NCI-H526 (cell line): ENCODE measurements around the gene YPEL4.
"Not testable (repeated sequence)": the region's sequence is repeated elsewhere in the genome, so short reads cannot be mapped to it uniquely, and the experiment has no call there.

ENCODE experiments used
- DNase-seq, 2 experiments: peaks; one replicate each; lab custom pipeline; 2025; lab: John Stamatoyannopoulos, UW

YPEL4 gene, protein sequence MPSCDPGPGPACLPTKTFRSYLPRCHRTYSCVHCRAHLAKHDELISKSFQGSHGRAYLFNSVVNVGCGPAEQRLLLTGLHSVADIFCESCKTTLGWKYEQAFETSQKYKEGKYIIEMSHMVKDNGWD

DNA sequence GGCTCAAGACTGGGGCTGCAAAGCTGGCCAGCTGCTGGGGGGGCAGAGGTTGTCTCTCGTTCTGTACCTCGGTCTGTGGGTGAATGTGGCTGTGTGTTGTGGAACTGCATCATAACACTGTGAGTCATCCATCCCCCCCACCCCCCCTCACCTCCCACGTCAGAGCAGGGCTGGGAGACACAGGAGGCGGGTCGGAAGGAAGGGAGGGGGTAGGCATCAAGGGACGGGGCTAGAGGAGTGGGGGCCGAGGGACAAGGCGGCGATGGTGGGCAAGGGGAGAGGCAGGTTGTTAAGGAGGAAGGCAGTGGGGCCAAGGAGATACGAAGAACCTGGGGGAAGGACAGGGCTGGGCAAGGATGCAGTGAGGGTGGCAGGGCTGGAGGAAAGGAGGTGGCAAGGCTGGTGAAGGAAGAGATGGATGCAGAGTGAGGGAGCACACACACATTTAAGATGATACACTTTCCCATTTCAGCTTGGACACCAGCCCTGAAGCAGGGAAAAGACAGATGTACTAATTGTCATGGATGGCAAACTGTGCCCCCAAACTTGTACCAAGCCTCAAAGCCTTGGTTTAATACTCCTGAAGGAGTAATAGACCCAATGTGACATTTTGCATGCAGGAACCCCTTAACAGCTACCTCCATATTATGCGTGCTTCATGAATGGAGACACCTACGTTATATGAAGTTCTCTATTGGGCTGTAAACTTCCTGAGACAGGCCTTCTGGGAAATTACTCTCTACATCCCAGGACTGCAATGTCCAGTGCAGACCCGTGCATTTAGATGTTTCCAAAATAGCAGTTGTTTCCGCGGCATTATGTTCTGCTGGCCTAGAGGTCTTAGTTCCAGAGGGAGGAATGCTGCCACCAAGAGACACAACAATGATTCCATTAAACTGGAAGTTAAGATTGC, at the start of gene YPEL4:
TSS of gene YPEL4 (minus strand) at position 87 of the 913 bp plus-strand sequence. CDS start 2,805 bp downstream, outside the sequence.
- DNase-seq: no peak

DNA sequence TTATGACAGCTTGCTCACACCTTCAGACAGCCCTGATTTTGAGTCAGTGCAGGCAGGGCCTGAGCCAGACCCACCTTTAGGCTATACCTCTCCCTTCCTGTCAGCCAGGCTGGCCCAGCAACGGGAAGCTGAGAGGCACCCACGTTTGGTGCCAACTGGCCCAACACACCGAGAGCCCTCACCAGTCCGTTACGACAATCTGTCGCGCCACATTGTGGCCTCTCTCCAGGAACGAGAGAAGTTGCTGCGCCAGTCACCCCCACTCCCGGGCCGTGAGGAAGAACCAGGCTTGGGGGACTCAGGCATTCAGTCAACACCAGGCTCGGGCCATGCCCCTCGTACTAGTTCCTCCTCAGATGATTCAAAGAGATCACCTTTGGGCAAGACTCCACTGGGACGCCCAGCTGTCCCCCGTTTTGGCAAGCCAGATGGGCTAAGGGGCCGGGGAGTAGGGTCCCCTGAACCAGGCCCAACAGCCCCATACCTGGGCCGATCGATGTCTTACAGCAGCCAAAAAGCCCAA, 49.2 kb upstream of the YPEL4 start:
- no peak for DNase-seq

DNA sequence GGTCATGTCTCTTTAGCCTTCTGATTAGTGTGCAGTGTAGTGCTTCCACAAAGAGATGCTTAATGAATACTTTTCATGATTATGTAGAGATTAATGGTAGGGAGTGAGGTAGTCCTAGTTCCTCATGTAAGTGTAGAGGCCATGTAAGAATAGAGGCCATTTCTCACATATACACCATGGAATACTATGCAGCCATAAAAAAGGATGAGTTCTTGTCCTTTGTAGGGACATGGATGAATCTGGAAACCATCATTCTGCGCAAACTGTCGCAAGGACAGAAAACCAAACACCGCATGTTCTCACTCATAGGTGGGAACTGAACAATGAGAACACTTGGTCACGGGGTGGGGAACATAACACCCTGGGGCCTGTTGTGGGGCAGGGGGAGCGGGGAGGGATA, 40.8 kb upstream of the YPEL4 start:
- not testable (repeated sequence) for DNase-seq

DNA sequence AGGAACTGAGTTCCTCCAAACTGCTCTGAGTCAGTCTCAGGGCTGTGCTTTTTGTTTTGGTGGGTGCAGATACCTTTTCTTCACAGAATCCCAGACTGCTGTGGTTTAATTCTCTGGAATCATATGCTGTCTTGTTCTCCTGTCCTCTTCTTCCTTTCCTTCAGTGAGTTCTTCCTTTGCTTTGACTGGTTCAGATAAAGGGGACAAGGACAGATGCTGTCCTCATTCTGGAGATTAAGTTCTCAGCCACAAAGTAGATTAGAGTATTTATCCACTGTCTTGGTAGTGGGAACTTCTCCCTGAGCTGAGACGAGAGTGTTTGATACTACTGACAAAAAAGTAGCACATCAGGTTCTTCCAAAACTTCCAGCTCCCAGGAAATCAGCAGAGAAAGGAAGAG, 31.5 kb upstream of the YPEL4 start:
- DNase-seq: no peak

DNA sequence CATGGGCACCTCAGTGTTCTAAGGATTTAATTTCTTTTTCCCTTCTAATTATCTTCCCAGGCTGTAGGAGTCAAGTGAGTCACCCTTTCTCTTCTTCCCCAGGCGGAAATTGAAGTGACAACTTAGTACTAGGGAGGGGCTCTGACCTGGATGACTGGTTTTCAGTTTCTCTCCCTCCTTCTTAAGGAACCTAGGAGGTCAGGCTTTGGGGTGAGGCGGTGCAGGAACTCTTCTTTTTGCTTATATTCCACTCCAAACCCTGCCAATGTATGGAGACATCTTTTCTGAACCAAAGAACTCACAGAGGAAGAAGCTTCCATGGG, 30.8 kb upstream of the YPEL4 start:
- no peak for DNase-seq

DNA sequence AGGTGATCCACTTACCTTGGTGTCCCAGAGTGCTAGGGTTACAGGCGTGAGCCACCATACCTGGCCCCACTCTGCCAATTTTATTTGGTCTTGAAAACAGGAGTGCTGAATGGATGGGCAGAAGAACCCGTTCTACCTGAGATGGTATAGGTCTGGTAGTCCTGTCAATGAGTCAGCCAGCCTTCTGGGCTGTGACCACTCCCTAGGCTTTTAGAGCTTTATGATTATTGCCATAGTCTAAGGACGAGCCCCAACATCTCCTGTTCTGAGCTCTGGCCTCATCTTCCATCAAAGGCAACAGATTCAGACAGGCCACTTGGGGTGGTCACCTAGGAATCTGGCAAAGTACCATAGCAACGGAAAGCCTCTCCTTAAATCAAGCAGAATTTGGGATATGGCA, 29.7 kb upstream of the YPEL4 start:
- DNase-seq: no peak

DNA sequence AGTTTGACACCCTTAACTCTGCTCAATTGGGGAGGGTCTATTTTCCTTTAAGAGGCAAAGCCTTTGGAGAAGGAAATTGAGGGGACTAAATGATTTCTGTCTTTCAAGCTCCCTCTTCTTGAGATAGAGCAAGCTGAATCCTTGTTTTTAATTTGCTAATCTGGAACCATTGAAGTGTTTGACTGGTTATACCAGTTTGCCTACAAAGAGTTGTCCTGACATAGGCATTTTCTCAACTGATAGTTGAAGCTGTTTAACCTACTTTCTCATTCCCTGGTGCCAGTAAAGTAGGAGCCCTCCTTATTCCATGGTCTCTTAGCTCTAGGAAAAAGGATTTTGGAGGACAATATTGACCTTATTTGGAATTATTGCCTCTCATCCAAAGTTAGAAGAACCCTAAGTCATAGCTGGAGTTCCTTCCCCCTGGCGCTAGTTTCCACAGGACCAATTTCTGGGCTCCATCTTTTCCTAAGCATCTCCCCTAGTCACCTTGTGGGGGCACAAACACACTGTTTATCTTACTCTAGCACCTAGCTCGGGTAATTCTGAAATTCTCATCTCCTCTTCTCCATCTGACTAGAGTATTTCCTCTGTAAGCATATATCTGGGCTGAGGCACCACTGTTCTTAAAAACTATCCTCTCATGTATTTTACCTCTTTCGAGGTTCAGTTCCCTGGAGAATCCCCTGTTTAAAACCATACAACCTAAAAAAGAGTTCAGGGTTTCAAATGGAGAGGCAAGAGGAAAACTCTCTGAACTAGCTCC, 25.6 kb upstream of the YPEL4 start:
- no peak for DNase-seq

DNA sequence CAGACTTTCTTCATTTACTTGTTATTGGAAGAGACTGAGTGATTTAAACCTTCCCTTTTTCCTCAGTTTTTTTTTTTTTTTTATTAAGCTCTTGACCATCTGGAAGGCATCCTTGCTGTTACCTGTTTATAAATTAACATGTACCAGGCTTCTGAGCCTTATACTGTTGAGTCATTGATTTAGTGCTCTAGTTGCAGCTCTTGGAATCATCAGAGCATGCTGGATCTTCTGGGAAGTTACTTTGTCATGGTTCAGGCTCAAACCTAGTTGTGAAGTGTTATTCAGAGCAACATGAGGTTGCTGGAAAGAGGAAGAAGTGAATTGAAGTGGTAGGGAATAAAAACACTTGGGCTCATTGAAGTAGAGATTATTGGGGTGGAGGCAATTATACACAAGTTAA, 24.5 kb upstream of the YPEL4 start:
- DNase-seq: no peak

DNA sequence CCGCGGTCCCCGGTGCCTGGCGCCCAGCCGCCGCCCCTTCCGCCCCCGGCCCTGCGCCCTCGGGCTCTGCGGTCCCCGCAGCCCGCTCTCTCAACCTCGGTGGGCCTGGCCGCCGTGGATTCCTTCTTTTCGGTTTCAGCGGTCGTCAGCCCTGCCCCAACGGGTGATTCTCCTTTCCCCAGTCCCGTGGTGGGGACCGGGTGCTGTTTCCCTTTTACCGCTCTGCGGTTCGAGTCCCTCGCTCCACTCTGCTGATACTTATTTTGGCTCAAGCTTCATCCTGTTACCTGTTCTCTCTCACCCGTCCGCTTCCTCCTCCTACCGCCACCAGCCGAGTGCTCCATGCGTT, 18.7 kb upstream of the YPEL4 start:
- peak in 1 of 2 experiments; percentile 55 for DNase-seq

DNA sequence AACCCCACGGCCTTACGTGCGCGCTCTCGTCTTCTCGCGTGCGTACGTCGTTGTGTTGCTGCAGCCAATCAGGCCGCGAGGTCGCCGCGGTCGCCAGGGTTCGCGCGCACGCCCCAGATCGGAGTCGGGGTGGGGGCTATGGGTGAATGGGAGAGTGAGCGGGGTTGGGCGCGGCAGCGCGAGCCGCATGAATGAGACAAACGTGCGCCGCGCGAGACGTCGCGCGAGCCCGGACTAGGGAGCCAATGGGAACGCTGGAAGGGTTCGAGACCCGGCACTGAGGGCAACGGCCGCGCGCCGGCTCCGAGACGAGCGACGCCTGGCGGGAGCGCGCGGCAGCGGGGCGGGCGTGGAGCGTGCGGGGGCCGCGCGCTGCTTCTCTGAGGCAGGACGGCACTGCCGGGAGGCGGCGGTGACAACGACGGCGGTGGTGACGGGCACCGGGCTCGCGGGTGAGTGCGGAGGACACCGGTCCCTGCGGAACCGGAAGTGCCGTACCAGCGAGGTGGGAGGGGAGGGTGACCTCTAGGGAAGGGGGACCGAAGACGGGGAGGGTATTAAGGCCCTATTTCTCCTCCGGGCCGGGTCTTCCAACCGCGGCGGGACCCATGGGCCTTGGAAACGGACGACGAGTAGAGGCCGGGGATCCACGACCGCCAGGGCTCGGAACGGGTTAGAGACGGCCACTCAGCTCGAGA, 18.2 kb upstream of the YPEL4 start, which contains the start of gene ZDHHC5:
TSS of gene ZDHHC5 (plus strand) at position 379 of the 698 bp plus-strand sequence. CDS start 4,977 bp downstream, outside the sequence.
- peak; percentile 99 for DNase-seq

DNA sequence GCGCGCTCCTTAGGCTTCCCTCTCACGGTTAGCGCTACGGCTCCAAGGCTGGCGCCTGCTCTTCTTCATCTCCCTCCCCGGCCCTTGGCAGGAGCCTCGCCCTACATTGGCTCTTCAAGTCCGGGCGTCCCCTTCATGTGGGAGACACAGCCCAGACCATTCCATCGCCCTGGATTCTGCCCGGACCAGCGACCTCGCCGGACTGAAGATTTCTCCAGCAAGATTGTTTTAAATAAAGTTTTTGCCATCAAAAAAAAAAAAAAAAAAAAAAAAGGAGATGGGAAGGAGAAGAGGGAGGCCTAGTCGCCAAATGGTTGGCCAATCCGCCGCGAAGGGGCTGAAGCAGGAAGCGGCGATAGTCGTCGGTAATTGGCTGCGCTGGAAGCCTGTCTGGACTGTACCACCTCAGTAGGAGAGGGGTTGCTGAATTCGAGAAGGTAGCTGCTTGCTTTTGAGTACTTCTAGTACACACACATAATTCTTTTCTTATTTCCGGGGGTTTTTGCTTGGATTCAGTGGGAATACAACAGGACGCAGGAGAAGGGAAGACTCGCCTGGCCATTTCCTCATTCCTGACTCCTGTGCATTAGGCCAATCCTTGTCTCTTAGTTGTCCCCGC, 17.5 kb upstream of the YPEL4 start:
- peak; percentile 99 for DNase-seq

DNA sequence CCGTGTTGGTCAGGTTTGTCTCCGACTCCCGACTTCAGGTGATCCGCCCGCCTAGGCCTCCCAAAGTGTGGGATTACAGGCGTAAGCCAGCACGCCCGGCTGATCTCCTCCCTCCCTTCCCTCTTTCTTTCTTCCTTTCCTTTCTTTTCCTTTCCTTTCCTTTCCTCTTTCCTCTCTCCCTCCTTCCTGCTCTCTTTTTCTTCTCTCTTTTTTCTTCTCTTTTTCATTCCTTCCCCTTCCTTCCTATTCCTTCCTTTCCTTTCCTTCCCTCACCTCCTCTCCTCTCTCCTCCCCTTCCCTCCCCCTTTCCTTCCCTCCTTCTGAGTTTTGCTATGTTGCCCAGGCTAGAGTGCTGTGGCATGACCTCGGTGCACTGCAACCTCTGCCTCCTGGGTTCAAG, 14.3 kb upstream of the YPEL4 start:
- DNase-seq: no peak

DNA sequence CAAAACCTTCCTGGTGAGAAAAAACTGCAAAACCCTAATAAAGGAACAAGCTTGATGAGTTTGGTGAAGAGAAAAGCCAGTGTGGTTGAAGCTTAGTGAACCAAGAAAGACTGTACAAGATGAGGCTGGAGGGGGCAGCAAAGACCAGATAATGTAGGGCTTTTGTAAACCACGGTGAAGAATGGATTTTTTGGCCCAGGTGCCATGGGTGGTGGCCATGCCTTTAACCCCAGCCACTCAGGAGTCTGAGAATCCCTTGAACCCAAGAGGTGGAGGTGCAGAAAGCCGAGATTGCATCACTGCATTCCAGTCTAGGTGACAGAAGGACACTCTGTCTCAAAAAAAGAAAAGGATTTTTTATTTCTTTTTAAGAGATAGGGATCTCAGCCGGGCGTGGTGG, 13.2 kb upstream of the YPEL4 start:
- no peak for DNase-seq

DNA sequence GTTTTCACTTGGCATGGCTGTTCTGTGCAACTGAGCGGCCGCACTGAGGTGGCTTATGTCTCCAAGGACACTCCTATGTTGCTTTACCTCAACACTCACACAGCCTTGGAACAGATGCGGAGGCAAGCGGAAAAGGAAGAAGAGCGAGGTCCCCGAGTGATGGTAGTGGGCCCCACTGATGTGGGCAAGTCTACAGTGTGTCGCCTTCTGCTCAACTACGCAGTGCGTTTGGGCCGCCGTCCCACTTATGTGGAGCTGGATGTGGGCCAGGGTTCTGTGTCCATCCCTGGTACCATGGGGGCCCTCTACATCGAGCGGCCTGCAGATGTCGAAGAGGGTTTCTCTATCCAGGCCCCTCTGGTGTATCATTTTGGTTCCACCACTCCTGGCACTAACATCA, 10.0 kb upstream of the YPEL4 start:
- DNase-seq: no peak

DNA sequence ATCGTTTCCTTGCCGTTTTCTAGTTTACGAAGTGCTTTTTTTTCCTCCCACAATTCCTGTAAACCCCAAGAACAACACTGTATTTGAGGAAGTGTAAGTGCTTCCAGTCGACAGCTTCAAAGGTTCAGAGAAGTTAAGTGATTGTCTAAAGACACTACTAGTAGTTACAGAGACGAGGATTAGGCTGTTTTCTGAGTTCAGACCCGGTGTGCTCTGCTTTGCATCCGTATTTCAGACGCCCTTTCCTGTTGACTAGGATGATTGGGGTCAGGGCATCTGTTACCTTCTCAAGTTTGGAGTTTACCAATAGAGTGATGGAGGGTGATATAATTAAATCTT, 8.3 kb upstream of the YPEL4 start:
- no peak for DNase-seq

DNA sequence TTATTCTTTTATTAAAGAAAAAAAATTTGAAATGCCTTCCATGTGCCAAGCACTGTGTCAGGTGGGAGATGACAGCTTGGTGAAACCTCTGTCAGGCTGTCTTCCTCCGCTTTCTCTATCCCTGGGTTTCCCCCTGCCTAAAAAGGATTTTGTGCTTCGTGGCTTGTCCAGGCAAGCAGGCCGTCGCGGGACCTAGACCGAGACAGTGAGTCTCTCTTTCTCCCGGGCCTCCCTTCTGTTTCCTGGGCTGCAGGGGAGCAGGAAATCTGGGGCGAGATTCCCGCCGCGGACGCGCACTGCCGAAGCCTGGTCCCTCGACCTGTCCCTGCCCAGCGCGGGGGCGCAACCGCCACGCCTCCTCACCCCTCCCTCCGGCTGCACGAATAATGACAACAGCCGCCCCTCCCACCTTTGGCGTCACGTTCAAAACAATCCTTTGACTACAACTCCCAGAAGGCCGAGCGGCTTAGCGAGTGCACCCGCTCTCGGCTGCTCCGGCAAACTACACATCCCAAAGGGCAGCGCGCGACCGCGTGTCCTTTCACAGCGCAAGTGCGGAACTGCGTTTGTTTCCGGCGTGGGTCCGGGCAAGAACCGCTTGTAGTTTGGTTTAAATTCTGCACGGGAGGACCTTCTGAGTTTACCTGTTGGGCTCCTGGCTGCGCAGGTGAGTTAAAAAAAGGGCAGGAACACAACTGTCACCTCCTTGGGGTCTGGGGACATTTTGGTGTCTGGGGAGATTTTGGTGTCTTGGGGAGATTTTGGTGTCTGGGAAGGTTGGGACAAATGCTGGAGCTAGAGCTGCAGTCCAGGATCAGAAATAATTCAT, 7.7 kb upstream of the YPEL4 start, which contains the start of gene CLP1:
TSS of gene CLP1 (plus strand) at position 569 of the 829 bp plus-strand sequence. CDS start 1,715 bp downstream, outside the sequence.
- peak; percentile 98 to 99 for DNase-seq

DNA sequence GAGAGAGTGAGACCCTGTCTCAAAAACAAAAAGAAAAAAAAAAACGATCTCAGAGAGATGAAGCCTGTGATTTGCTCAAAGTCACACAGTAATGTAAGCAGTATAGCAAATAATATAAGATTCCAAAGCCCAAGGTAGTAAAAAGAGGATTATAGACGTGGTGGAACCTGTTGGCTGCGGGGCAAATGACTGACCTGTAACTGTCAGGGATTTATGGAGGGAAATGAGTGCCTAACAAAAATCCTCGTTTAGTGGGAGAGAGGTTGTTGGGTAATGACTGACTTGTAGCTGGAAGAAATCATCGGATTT, 7.1 kb upstream of the YPEL4 start:
- DNase-seq: no peak

DNA sequence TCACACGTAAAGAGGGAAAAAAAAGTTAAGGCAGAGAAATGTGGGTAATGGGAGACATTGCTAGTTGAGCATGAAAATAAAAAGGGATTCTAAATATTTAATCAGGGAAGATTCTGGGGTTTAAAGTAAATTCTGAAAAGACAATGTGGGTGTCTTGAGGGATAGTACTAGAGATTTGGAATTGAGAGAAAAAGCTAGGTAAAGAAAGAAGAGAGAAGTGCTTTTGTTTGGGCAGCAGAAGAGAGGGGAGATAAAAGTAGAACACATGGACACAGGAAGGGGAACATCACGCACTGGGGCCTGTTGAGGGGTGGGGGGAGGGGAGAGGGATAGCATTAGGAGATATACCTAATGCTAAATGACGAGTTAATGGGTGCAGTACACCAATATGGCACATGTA, 3.5 kb upstream of the YPEL4 start:
- DNase-seq: no peak

DNA sequence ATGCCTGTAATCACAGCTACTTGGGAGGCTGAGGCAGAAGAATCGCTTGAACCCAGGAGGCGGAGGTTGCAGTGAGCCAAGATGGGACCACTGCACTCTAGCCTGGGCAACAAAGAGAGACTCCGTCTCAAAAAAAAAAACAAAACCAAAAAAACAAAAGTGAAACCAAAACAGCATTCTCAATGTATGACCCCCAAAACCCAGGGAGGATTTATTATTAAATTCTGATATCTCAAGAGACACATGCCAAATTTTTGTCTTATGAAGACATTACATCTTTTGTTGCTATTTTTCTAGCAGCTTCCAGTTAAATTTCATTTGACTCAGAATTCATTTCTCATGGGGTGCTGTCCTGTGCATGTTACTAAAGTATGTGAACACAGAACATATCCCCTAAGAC, 3.0 kb upstream of the YPEL4 start:
- no peak for DNase-seq

DNA sequence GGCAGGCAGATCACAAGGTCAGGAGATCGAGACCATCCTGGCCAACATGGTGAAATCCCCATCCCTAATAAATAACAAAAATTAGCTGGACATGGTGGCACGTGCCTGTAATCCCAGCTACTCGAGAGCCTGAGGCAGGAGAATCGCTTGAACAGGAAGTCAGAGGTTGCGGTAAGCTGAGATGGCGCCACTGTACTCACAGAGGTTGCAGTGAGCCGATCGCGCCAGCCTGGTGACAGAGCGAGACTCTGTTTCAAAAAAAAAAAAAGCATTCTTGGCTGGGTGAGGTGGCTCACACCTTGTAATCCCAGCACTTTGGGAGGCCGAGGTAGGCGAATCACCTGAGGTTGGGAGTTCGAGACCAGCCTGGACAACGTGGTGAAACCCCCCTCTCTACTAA, 2.5 kb upstream of the YPEL4 start:
- DNase-seq: not testable (repeated sequence)

DNA sequence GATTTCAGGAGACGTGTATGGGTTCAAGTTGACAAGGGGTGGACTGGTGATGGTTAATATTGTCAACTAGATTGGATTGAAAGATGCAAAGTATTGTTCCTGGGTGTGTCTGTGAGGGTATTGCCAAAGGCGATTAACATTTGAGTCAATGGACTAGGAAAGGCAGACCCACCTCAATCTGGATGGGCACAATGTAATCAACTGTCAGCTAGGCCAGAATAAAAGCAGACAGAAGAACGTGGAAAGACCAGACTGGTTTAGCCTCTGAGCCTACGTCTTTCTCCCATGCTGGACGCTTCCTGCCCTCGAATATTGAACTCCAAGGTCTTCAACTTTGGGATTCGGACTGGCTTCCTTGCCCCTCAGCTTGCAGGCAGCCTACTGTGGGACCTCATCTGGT, 1.7 kb upstream of the YPEL4 start:
- no peak for DNase-seq
